Stimulated activated CD8-positive, alpha-beta memory T cell treated with anti-CD3 and anti-CD28 coated beads, Interleukin-4, amount 100 ng/mL, for 24 hours (primary cell): ENCODE measurements around the gene NDUFA7.

Source experiments
- DNase-seq: peaks from one replicate; pipeline ENCODE4 v3.0.0-alpha.2; 2020; ENCODE audit warnings: low read depth

Gene NDUFA7

DNA sequence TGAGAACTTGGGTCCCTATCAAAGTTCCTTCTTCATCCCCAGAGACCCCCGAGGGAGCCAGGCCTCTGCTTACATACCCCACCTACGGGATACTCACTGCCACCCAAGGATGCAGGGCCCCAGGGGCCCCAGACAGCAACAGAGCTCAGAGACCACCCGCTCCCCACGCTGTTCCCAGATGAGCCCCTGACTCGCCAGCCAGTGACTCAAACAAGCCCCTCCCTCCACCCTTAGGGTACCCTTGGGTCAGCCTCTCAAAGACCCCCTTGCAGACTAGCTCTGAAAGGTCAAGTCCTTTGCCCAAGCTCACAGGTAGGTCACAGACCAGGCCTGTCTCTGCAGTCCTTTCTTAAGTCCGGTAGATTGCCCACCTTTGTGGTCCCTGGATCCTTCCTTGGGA, 58.7 kb downstream of the NDUFA7 start:
- no peak for DNase-seq

DNA sequence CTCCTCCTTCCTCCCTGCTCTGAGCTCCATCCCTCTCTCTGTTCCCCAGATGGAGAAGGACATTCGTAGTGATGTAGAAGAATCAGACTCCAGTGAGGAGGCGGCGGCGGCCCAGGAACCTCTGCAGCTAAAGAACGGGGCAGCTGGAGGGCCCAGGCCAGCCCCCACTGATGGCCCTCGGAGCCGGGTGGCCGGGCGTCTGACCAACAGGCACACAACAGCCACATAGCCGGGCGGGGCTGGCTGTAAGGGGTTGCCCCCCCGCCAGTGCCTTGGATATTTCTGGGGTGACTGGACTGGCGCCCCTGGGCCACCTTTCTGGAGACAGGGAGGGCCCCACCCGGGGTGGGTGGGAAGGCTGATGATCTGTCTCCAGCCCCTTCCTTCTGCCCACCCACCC, 59.3 kb downstream of the NDUFA7 start:
- no peak for DNase-seq

- no peak for DNase-seq
Measured at GRCh38 chr19:8261347-8261746, 59.8 kb downstream of the NDUFA7 start.
